H9 (cell line): ENCODE results near the gene EEIG2. TPM values are rescaled to one million over a fixed set of nuclear protein-coding genes. Genes with fewer than 3 reads are reported as not detected.

Experiments
- DNase-seq: peaks from one replicate; pipeline ENCODE4 v3.0.0-alpha.2; 2017
- H2AFZ ChIP-seq: one replicate; pipeline ENCODE4 v1.6.1; 2013; ENCODE audit warnings: mild to moderate bottlenecking, low read length, control low read depth, moderate library complexity
- H2AK5ac ChIP-seq: 2 replicates; pipeline ENCODE4 v1.6.1; 2013; ENCODE audit warnings: low read length, control low read depth, mixed read lengths; ENCODE audit not compliant: insufficient read length
- H2BK120ac ChIP-seq: one replicate; pipeline ENCODE4 v1.6.1; 2013; ENCODE audit warnings: low read depth, mild to moderate bottlenecking, low read length, control low read depth, inconsistent platforms; ENCODE audit not compliant: poor library complexity, severe bottlenecking
- H2BK12ac ChIP-seq: 2 replicates; pipeline ENCODE4 v1.6.1; 2013; ENCODE audit warnings: low read length, control low read depth, mixed read lengths, low read depth; ENCODE audit not compliant: insufficient read length
- H2BK15ac ChIP-seq: 2 replicates; pipeline ENCODE4 v1.6.1; 2013; ENCODE audit warnings: low read depth, low read length, control low read depth
- H2BK20ac ChIP-seq: one replicate; pipeline ENCODE4 v1.6.1; 2013; ENCODE audit warnings: low read depth, mild to moderate bottlenecking, low read length, control low read depth, inconsistent platforms; ENCODE audit not compliant: poor library complexity, severe bottlenecking
- H2BK5ac ChIP-seq: 2 replicates; pipeline ENCODE4 v1.6.1; 2013; ENCODE audit warnings: low read length, control low read depth, mixed read lengths; ENCODE audit not compliant: insufficient read length
- H3K14ac ChIP-seq: 2 replicates; pipeline ENCODE4 v1.6.1; 2013; ENCODE audit warnings: low read length, control low read depth; ENCODE audit not compliant: insufficient read depth
- H3K18ac ChIP-seq: 2 replicates; pipeline ENCODE4 v1.6.1; 2013; ENCODE audit warnings: low read depth, mild to moderate bottlenecking, mixed read lengths, low read length, control low read depth; ENCODE audit not compliant: insufficient read length
- H3K23ac ChIP-seq: 2 replicates; pipeline ENCODE4 v1.6.1; 2013; ENCODE audit warnings: low read length, control low read depth, mixed read lengths, low read depth; ENCODE audit not compliant: insufficient read length
- H3K23me2 ChIP-seq: 2 replicates; pipeline ENCODE4 v1.6.1; 2013; ENCODE audit warnings: low read depth, mild to moderate bottlenecking, mixed read lengths, low read length, control low read depth; ENCODE audit not compliant: insufficient read length, poor library complexity, severe bottlenecking
- H3K27ac ChIP-seq: 2 replicates; pipeline ENCODE4 v1.5.1; 2013; ENCODE audit warnings: low read length, control low read depth, mixed read lengths, low read depth; ENCODE audit not compliant: insufficient read length
- H3K27me3 ChIP-seq: 2 replicates; pipeline ENCODE4 v1.6.1; 2013; ENCODE audit warnings: low read length, control low read depth, inconsistent platforms; ENCODE audit not compliant: insufficient read depth
- H3K4ac ChIP-seq: 2 replicates; pipeline ENCODE4 v1.6.1; 2013; ENCODE audit warnings: low read depth, mild to moderate bottlenecking, control low read depth, inconsistent platforms, low read length, moderate library complexity
- H3K4me1 ChIP-seq: 2 replicates; pipeline ENCODE4 v1.6.1; 2013; ENCODE audit warnings: low read length, control low read depth, inconsistent platforms; ENCODE audit not compliant: insufficient read depth
- H3K4me2 ChIP-seq: 2 replicates; pipeline ENCODE4 v1.6.1; 2013; ENCODE audit warnings: low read length, control low read depth, mixed read lengths; ENCODE audit not compliant: insufficient read length, insufficient read depth
- H3K56ac ChIP-seq: 2 replicates; pipeline ENCODE4 v1.6.1; 2013; ENCODE audit warnings: low read depth, mild to moderate bottlenecking, mixed read lengths, low read length, control low read depth; ENCODE audit not compliant: insufficient read length
- H3K79me1 ChIP-seq: 2 replicates; pipeline ENCODE4 v1.6.1; 2013; ENCODE audit warnings: low read depth, mild to moderate bottlenecking, moderate library complexity, low read length, control low read depth, inconsistent platforms; ENCODE audit not compliant: insufficient read depth, poor library complexity, severe bottlenecking
- H3K79me2 ChIP-seq: 2 replicates; pipeline ENCODE4 v1.6.1; 2013; ENCODE audit warnings: low read length, control low read depth, inconsistent platforms; ENCODE audit not compliant: insufficient read depth
- H3K9ac ChIP-seq: 2 replicates; pipeline ENCODE4 v1.6.1; 2013; ENCODE audit warnings: low read length, control low read depth, mixed read lengths; ENCODE audit not compliant: insufficient read length; ENCODE audit errors: extremely low read depth
- H3K9me3 ChIP-seq: one replicate; pipeline ENCODE4 v1.6.1; 2013; ENCODE audit warnings: low read depth, low read length, inconsistent platforms; ENCODE audit not compliant: control insufficient read depth
- H3T11ph ChIP-seq: one replicate; pipeline ENCODE4 v1.6.1; 2013; ENCODE audit warnings: mild to moderate bottlenecking, low read length, control low read depth, inconsistent platforms
- H4K20me1 ChIP-seq: one replicate; pipeline ENCODE4 v1.6.1; 2013; ENCODE audit not compliant: control insufficient read depth, insufficient read length, insufficient read depth
- H4K5ac ChIP-seq: 2 replicates; pipeline ENCODE4 v1.6.1; 2013; ENCODE audit warnings: low read depth, mild to moderate bottlenecking, mixed read lengths, low read length, control low read depth; ENCODE audit not compliant: insufficient read length
- H4K8ac ChIP-seq: replicated peaks from 2 replicates; pipeline ENCODE4 v1.6.1; 2013; ENCODE audit warnings: low read length, control low read depth, mixed read lengths, low read depth; ENCODE audit not compliant: insufficient read length
- H4K91ac ChIP-seq: 2 replicates; pipeline ENCODE4 v1.6.1; 2013; ENCODE audit warnings: low read depth, mild to moderate bottlenecking, moderate library complexity, mixed read lengths, low read length, control low read depth; ENCODE audit not compliant: insufficient read length
- H3K27ac Mint-ChIP-seq, 3 experiments: 2 replicates in 2 of 3; 3 replicates in 1 of 3; pipeline ENCODE4 v1.8.0; 2020 to 2021; ENCODE audit warnings: mixed read lengths in 3 of 3, mild to moderate bottlenecking in 1 of 3, moderate library complexity in 1 of 3
- H3K27me3 Mint-ChIP-seq: 2 replicates; pipeline ENCODE4 v1.8.0; 2021; ENCODE audit warnings: low read depth, mild to moderate bottlenecking, moderate library complexity, mixed read lengths
- H3K36me3 Mint-ChIP-seq, 3 experiments: 2 replicates in 2 of 3; 3 replicates in 1 of 3; pipeline ENCODE4 v1.8.0; 2020 to 2021; ENCODE audit warnings: low read depth in 3 of 3, mixed read lengths in 3 of 3; ENCODE audit not compliant: insufficient read depth in 1 of 3
- H3K4me1 Mint-ChIP-seq, 2 experiments: 2 replicates each; pipeline ENCODE4 v1.8.0; 2020; ENCODE audit warnings: mixed read lengths in 2 of 2
- H3K4me3 Mint-ChIP-seq, 2 experiments: 2 replicates in 1 of 2; 3 replicates in 1 of 2; pipeline ENCODE4 v1.8.0; 2020 to 2021; ENCODE audit warnings: mild to moderate bottlenecking in 2 of 2, mixed read lengths in 2 of 2, moderate library complexity in 1 of 2
- H3K9me3 Mint-ChIP-seq, 2 experiments: 2 replicates in 1 of 2; 3 replicates in 1 of 2; pipeline ENCODE4 v1.8.0; 2020; ENCODE audit warnings: mild to moderate bottlenecking in 2 of 2, mixed read lengths in 2 of 2, moderate library complexity in 1 of 2
- WGBS: extraction: QIAGEN DNeasy Blood & Tissue Kit; methylation state at CpG from one replicate; pipeline ENCODE4 v1.1.7; 2013; ENCODE audit warnings: missing lambda C conversion rate, low lambda C conversion rate, mixed read lengths; ENCODE audit not compliant: insufficient read length; ENCODE audit errors: extremely low coverage; 5-methylcytosine and 5-hydroxymethylcytosine counted together
- total RNA-seq: library from RNA; stranded (reverse); gene quantifications from 2 replicates; pipeline ENCODE4 v1.2.1, GENCODE V29; 2021
- TF ChIP-seq, protein P1 (sequence below): fragments of 200-600 bp; sonication (generic); conservative IDR thresholded peaks from 3 replicates; pipeline ENCODE4 v1.8.0; 2021; ENCODE audit warnings: antibody characterized with exemption, mild to moderate bottlenecking

Gene EEIG2
- total RNA-seq, 1 experiment from 2014 or later, result 17.0 TPM

DNA sequence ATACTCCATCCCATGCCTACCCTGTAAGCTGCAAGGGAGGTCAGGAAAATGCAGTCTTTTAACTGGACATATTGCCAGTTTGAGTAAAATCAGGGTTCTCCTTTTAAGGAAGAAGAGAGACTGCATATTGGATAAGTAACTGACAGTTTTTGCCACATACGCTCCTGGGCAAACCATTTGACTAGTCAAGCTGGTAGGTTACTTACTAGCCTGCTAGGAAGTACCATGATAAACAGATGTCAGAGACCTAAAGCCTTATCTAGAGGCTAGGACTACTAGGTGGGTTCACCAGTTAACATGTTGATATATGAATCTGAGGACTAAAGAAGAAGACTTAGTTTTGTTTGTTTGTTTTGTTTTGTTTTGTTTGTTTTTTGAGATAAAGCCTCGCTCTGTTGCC, 33.5 kb downstream of the EEIG2 start:
- no peaks in the 10 kb centered on the region for H3K27me3 Mint-ChIP-seq
- no peak overlapping the region for H2BK15ac ChIP-seq
- H3K9me3 ChIP-seq, result no peaks in the 10 kb centered on the region
- peaks cover 8 to 13% of the 10 kb centered on the region in 2 experiments for H3K4me1 Mint-ChIP-seq
- TF ChIP-seq, protein P1, sequence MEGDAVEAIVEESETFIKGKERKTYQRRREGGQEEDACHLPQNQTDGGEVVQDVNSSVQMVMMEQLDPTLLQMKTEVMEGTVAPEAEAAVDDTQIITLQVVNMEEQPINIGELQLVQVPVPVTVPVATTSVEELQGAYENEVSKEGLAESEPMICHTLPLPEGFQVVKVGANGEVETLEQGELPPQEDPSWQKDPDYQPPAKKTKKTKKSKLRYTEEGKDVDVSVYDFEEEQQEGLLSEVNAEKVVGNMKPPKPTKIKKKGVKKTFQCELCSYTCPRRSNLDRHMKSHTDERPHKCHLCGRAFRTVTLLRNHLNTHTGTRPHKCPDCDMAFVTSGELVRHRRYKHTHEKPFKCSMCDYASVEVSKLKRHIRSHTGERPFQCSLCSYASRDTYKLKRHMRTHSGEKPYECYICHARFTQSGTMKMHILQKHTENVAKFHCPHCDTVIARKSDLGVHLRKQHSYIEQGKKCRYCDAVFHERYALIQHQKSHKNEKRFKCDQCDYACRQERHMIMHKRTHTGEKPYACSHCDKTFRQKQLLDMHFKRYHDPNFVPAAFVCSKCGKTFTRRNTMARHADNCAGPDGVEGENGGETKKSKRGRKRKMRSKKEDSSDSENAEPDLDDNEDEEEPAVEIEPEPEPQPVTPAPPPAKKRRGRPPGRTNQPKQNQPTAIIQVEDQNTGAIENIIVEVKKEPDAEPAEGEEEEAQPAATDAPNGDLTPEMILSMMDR, result no peak
- no peak overlapping the region for H4K8ac ChIP-seq
- H3K23ac ChIP-seq, result no peak overlapping the region
- no peaks in the 10 kb centered on the region for H4K20me1 ChIP-seq
- H2BK120ac ChIP-seq, result no peak overlapping the region
- no peaks in the 10 kb centered on the region for H3K9me3 Mint-ChIP-seq
- no peaks in the 10 kb centered on the region; the same call in 1 of the 2 replicates for H3K4me1 ChIP-seq
- no peak overlapping the region for H3T11ph ChIP-seq
- no peak overlapping the region for H3K4me3 Mint-ChIP-seq
- no peak overlapping the region for H3K27ac ChIP-seq
- no peaks in the 10 kb centered on the region for H3K36me3 Mint-ChIP-seq
- no peaks in the 10 kb centered on the region for H3K27me3 ChIP-seq
- H2AFZ ChIP-seq, result no peak overlapping the region
- no peak for DNase-seq
- H3K4ac ChIP-seq, result no peak overlapping the region
- no peaks in the 10 kb centered on the region for H3K23me2 ChIP-seq
- no peaks in the 10 kb centered on the region; the same call in 1 of the 2 replicates for H3K79me2 ChIP-seq
- H3K56ac ChIP-seq, result no peak overlapping the region
- WGBS, result no CpG with 5 or more reads among the region's 2 CpGs
- no peak overlapping the region for H3K27ac Mint-ChIP-seq
- no peak overlapping the region for H4K91ac ChIP-seq
- no peak overlapping the region for H2BK12ac ChIP-seq
- no peak overlapping the region for H3K9ac ChIP-seq
- no peak overlapping the region for H2BK5ac ChIP-seq
- no peak overlapping the region for H3K14ac ChIP-seq
- no peak overlapping the region for H4K5ac ChIP-seq
- H3K18ac ChIP-seq, result no peak overlapping the region
- H2BK20ac ChIP-seq, result no peak overlapping the region
- H3K4me2 ChIP-seq, result no peak overlapping the region
- H2AK5ac ChIP-seq, result no peak overlapping the region
- H3K79me1 ChIP-seq, result no peaks in the 10 kb centered on the region
